ENCODE results near the gene SCGB1A1.

The SCGB1A1 gene

DNA sequence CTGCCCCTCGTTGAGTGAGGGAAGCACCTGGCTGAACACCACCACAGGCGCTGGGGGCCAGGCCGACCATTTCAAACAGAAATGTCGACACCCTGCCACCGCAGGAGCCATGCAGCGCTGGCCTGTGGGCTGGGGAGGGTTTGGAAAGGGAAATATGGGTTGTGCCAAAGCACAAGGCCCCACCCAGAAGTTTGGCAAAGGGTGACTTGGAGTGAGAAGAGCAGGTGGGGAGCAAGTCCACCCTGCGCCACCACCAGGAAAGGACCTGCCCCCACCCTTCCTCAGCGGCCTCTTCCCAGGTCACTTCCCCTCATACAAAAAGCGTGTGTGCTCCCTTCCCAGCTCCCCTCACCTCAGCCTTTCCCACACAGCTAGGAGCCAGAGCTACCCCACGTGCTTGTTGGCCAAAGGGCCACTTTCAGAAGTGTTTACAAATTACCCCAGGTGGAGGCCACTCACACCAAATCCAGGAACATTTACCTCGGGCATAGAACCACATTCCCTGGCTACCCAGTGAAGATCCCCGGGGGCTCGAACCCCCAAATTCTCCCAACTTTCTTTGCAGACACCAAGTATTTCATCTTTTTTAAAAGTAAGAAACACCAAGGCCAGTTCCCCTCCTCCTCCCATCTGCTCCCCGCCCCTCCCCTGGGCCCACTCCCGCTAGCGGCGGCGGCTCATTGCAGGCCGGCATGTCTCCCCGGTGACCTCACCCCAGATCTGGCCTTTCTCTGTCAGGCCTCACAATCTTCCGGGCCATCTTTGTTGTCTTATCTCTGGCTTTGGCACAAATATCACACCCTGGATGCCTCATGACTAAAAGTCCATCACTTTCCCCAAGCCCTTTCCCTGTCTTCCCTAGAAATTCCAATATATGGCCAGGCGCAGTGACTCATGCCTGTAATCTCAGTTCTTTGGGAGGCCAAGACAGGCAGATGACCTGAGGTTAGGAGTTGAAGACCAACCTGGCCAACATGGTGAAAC is 20.5 kb upstream of the SCGB1A1 start:
- DNase-seq (ENCODE audit: low read depth in 3 of 3) = no peak

DNA sequence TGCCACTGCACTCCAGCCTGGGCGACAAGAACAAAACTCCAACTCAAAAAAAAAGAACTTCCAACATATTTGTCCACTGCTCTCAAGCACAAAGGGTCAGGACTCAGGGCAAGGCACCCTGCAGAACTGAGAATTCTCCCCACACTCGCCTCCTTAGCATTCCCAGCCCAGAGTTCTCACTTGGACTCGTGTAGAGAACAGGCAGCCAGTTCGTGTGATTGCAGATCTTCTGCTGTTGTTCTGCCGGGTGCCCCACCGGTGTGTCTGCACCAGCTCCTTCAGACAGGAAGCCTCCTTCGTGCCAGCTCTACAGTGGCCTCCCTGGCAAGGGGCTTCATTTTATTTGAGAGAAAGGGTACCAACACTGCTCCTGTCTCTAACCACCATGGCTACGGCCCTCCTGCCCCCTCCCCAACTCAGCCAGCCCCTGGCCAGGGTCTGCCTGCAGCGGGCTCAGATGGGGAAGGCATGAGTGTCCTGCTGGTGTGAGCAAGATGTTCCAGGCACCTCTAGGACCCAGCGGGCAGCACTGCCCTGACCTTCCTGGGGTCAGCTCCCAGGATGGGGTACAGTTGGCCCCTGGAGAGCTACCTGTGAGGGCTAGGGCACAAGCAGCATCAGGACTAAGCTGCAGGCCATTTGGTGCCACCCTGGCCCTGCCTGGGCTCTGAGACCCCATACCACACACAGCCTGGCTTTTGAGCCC is 19.5 kb upstream of the SCGB1A1 start:
- no peak for DNase-seq (ENCODE audit: low read depth in 3 of 3)

GRCh38 chr11:62399878-62400266 is 19.0 kb upstream of the SCGB1A1 start:
- DNase-seq (ENCODE audit: low read depth in 3 of 3) = no peak

- DNase-seq (ENCODE audit: low read depth in 3 of 3) = no peak
These were observed 18.6 kb upstream of the SCGB1A1 start for GRCh38 chr11:62400281-62400680.

DNA sequence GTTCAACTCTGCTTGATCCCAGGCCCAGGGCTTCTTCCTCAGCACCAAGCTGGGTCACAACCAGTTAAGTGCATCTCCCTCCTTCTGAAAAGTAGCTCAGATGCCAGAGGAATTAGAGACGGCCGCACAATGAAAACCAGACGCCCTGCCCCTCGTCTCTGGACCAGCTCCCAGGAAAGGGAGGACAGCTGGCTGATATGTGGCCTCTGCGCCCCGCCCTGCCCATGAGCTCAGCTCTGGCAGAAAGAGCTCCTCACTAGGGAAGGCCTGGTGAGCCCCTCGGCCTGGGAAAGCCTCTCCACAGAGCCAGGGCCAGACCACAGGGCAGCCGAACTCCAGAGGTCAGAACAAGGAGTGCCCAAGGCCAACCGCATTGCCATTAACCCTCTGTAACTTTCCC is 18.1 kb upstream of the SCGB1A1 start:
- DNase-seq (ENCODE audit: low read depth in 3 of 3) = no peak

DNA sequence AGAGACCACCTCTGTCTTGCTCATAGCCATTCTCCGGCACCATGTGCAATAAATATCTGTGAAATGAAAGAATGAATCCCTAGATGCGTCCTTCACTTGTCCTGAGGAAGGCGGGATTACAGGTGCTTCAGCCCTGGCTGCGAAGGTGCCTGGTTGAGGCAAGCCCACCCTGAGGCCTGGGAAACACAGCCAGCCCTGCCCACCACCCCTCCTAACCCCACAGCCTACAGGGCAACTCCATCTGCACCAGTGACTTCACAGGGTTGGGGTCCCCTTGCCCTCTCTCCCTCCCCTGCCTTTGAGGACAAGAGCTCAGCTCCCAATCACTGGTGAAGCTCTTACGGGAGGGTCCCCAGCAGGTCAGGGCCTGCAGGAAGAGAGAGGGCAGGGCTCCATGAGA is 17.5 kb upstream of the SCGB1A1 start:
- DNase-seq (ENCODE audit: low read depth in 3 of 3) = no peak

GRCh38 chr11:62401811-62402210 is 17.0 kb upstream of the SCGB1A1 start:
- no peak for DNase-seq (ENCODE audit: low read depth in 3 of 3)

DNA sequence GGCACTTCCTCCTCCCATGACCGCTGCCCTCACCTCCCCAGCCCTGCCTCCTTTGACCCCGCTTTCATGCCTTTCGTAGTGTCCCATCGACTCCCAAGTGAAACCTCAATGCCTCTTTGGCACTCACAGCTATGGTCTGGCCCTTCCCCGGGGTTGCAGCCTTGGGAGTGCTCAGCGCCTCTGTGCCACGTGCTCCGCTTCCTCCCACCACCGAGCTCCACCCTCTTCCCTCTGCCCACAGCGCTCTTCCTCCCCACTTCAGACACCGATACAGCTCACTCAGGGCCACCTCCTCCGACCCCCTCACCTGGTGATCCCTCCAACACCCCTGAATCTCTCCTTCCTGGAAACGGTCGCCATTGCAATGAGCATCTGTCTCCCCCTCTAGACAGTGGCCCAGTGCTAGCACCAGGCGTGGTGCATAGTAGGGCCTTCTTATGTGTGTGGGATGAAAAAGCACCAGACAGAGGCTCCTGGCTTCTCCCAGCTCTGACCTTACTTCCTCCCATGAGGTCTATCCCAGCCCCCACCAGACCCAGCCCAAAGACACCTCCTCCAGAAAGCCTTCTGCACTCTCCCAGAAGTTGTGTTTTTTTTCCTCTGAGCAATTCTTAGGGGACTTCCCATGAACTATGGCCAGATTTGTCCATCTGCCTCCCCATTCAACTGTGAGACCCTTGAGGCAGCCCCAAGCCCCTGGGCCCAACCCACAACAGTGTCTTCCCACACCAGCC is 16.4 kb upstream of the SCGB1A1 start:
- peak; percentile 34 to 51 (median 35) for DNase-seq (ENCODE audit: low read depth in 3 of 3)

DNA sequence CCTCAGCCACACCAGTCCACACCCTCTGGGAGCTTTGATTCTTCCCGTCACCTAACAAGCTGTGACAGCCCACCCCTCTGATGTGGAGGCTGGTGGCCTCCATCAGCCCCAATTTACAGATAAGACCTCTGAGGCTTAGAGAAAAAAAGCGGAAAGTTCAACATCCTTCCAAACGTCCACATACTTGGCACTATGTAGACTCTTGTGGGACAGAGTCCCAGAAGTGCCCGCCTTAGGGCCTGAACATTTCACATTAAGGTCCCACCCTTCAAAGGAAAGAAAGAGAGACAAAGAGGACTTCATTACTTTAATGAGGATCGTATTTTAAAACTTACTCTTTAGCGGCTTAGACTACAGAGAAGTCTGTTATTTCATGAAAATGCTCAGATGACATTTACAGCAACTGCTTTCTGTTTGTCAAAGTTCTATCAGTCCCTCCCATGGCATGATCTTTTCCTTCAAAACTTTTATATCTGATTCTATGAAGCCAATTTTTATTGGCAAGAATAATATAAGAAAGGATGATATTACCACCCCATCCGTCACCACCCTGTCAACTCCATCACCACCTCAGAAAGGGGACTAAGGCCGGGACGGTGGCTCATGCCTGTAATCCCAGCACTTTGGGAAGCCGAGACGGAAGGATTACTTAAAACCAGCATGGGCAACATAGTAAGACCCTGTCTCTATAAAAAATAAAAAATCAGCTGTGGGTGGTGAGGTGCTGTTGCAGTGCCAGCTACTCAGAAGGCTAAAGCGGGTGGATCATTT is 15.7 kb upstream of the SCGB1A1 start:
- no peak for DNase-seq (ENCODE audit: low read depth in 3 of 3)

DNA sequence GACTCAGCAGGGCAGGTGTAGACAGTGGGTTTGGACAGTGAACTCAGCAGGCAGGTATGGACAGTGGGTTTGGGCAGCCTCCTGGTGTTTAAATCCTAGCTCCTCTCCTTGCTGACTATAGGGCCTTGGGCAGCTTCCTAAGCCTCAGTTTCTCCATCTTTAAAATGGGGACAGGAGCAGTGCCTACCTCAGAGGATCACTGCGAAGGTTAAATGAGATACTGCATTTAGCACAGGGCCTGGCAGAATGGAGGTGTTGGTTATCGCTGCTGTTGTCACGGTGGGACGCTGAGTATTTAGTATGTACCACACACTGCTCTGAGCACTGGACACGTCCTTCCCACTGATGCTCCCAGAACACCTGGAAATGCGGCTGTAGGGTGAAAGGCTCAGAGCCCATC is 14.4 kb upstream of the SCGB1A1 start:
- DNase-seq (ENCODE audit: low read depth in 3 of 3) = no peak

- no peak for DNase-seq (ENCODE audit: low read depth in 3 of 3)
These were observed 13.9 kb upstream of the SCGB1A1 start for GRCh38 chr11:62404901-62405300.

GRCh38 chr11:62406034-62406433 is 12.8 kb upstream of the SCGB1A1 start:
- DNase-seq (ENCODE audit: low read depth in 3 of 3) = no peak

DNA sequence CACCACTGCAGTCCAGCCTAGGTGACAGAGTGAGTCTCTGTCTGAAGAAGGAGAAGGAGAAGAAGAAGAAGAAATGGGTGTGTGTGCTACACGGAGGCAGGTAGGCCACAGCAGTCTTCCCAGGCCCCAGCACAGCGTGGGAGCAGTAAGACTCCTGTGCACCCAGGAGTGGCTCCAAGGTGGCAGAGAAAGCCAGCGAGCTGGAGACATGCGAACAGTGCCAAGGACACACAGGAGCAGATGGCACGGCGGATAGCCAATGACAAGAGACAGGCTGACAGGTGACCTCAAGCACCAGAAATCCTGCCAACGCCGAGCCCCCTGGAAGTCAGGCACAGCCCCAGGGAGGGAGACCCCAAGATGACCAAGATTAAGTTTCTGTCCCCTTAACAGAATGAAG is 9.0 kb upstream of the SCGB1A1 start:
- DNase-seq (ENCODE audit: low read depth in 3 of 3) = no peak

DNA sequence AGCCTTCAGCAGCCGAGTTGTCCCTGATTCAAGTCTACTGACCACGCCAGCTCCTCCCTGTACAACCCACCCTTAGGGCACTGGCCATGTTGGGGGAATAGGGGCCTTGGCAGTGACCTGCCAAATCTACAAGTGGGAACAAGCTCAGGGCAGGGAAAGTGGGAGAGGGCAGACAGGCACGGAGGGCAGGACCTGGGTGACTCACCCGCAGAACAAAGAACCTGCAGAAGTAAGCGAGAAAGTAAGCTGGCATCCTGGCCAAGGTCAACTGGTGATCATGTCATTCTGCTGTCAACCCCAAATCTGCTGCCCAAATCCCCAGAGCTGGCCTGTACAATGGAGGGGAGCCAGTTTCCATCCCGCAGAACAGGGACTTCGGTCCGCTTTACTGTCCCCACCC is 7.9 kb upstream of the SCGB1A1 start:
- no peak for DNase-seq (ENCODE audit: low read depth in 3 of 3)

DNA sequence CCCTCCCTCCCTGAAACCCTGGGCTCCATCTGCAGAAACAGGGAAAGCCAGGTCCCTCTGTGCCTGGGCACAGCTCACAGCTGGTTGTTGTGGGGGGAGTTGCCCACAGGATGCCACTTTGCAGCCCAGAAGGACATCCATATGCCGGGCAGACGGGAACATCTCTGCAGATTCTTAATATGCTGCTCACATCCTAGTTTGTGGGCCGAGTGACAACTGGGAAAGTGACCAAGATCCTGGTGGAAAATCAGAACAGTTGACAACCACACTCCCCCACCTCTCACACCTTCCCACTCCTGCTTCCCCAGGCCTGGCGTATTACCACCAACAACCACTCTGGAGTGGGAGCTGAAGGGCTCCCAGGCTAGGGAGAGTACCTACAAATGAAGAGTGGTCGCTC is 7.3 kb upstream of the SCGB1A1 start:
- DNase-seq (ENCODE audit: low read depth in 3 of 3) = no peak

DNA sequence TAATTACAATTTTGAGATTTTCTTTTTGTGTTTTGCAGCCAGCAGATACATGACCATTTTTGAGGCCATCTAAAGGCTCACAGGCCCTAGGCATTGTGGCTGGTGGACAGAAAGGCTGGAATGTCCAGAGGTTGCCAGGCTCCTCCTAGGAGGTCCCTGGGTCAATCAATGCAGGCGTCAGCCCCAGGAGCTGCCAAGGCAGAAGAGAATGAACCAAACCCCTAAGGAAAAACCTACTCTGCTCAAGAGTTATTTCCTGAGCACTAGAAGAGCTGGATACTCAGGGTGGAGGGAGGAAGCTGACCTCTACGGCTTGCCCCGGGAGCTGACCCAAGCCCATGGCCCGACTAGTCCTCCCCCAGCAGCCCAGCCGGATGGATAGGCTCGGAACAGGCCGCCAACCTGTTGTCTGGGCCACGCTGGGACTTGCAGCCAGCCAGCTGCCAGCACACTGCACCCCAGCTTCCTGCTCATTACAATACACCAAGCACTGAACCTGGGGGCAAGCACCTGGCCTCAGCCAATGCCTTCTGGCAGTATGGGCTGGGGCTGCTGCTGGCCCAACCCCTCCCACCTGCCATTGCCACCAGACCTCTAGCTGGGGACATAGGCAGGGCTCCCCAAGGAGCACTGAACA is 5.7 kb upstream of the SCGB1A1 start:
- no peak for DNase-seq (ENCODE audit: low read depth in 3 of 3)

GRCh38 chr11:62416596-62416995 is 2.2 kb upstream of the SCGB1A1 start:
- DNase-seq (ENCODE audit: low read depth in 3 of 3) = no peak

GRCh38 chr11:62418136-62418535 is 697 bp upstream of the SCGB1A1 start:
- no peak for DNase-seq (ENCODE audit: low read depth in 3 of 3)

- DNase-seq (ENCODE audit: low read depth in 3 of 3) = no peak
These were observed 589 bp downstream of the SCGB1A1 start for GRCh38 chr11:62419314-62419929.

DNA sequence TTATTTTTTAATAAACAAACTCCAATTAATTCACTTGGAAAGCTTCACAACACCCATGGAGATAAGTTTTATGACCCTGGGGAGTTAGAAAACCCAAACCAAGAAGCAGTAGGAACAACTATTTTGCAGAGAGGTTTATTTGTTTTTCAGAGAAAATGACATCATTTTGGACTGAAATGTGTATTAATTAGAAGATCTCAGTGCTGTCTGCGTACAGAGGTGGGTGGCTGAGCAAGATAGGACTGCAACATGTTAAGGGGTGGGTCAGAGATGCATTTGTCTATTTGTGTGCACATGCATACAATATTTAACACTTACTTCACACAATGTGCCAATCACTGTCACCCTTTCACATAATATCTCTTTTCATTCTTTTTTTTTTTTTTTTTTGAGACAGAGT is 1.1 kb downstream of the SCGB1A1 start:
- no peak for DNase-seq (ENCODE audit: low read depth in 3 of 3)

DNA sequence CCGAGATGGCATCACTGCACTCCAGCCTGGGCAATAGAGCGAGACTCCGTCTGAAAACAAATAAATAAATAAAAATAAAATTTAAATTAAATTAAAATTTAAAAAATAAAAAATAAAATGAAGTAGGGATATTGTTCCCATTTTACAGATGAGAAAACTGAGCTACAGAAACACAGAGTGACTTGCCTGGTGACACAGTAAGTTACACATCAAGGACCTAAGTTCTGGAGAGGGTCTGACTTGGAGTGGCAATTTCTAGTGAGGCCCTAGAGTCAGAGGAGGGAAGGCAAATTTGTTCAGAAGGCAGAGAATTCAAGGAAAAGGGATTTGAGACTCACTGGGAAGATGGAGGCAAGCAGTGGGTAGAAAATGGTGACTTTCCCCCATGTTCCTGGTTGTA is 2.0 kb downstream of the SCGB1A1 start:
- no peak for DNase-seq (ENCODE audit: low read depth in 3 of 3)

All from stimulated activated CD4-positive, alpha-beta T cell treated with anti-CD3 and anti-CD28 coated beads, TNF-alpha, amount 100 ng/mL, for 24 hours (primary cell).